Hepatocyte (in vitro differentiated cells): ENCODE results near the gene IGFBP1. TPM values are rescaled to one million over a fixed set of nuclear protein-coding genes. Genes with fewer than 3 reads are reported as not detected.

Experiments used
- DNase-seq: peaks from one replicate; pipeline ENCODE4 v3.0.0-alpha.2; 2016; ENCODE audit warnings: low spot score
- H2AFZ ChIP-seq: fragments of 200-600 bp; sonication (generic); 2 replicates; pipeline ENCODE4 v1.6.0; 2016; ENCODE audit warnings: antibody characterized with exemption, mild to moderate bottlenecking
- H3K27ac ChIP-seq: fragments of 200-600 bp; sonication (generic); 2 replicates; pipeline ENCODE4 v1.5.1; 2016; ENCODE audit warnings: mild to moderate bottlenecking
- H3K27me3 ChIP-seq: fragments of 200-600 bp; sonication (generic); 2 replicates; pipeline ENCODE4 v1.6.1; 2016
- H3K36me3 ChIP-seq: fragments of 200-600 bp; sonication (generic); replicated peaks from 2 replicates; pipeline ENCODE4 v1.5.1; 2016; ENCODE audit warnings: low read depth; ENCODE audit not compliant: insufficient read depth
- H3K4me1 ChIP-seq: fragments of 200-600 bp; sonication (generic); 2 replicates; pipeline ENCODE4 v1.5.1; 2016; ENCODE audit warnings: mild to moderate bottlenecking, moderate library complexity; ENCODE audit not compliant: insufficient read depth
- H3K4me2 ChIP-seq: fragments of 200-600 bp; sonication (generic); 2 replicates; pipeline ENCODE4 v1.6.0; 2016
- H3K4me3 ChIP-seq: fragments of 200-600 bp; sonication (generic); 2 replicates; pipeline ENCODE4 v1.5.1; 2016; ENCODE audit warnings: mild to moderate bottlenecking
- H3K79me2 ChIP-seq: fragments of 200-600 bp; sonication (generic); 2 replicates; pipeline ENCODE4 v1.6.0; 2017; ENCODE audit warnings: mild to moderate bottlenecking
- H3K9me2 ChIP-seq: fragments of 200-600 bp; sonication (generic); replicated peaks from 2 replicates; pipeline ENCODE4 v1.6.0; 2017; ENCODE audit warnings: mild to moderate bottlenecking; ENCODE audit not compliant: insufficient read depth
- H3K9me3 ChIP-seq: fragments of 200-600 bp; sonication (generic); 2 replicates; pipeline ENCODE4 v1.5.1; 2016; ENCODE audit warnings: low read depth, mild to moderate bottlenecking
- H4K20me1 ChIP-seq: fragments of 200-600 bp; sonication (generic); 2 replicates; pipeline ENCODE4 v1.6.0; 2016; ENCODE audit warnings: mild to moderate bottlenecking; ENCODE audit not compliant: insufficient read depth, poor library complexity, severe bottlenecking
- EZH2 ChIP-seq: fragments of 200-600 bp; sonication (generic); IDR thresholded peaks from 2 replicates; pipeline ENCODE4 v1.6.1; 2016; ENCODE audit warnings: antibody characterized with exemption, mild to moderate bottlenecking, borderline replicate concordance
- EZH2phosphoT487 ChIP-seq: fragments of 200-600 bp; sonication (generic); IDR thresholded peaks from one replicate; pipeline ENCODE4 v1.6.1; 2018; ENCODE audit warnings: antibody characterized with exemption, mild to moderate bottlenecking, low read depth, moderate library complexity; ENCODE audit not compliant: unreplicated experiment, severe bottlenecking
- WGBS: methylation state at CpG from one replicate; pipeline ENCODE4 v1.1.6; 2016; ENCODE audit warnings: low lambda C conversion rate; ENCODE audit errors: missing lambda C conversion rate; 5-methylcytosine and 5-hydroxymethylcytosine counted together
- polyA plus RNA-seq: library from polyadenylated mRNA; unstranded; fragments of >200 nt; fragmentation: Nextera tagmentation; extraction: Ambion mirVana; gene quantifications from 2 replicates; pipeline ENCODE4 v1.2.1, GENCODE V29; 2016
- total RNA-seq: library from RNA; depleted of rRNA; stranded (reverse); fragments of >200 nt; gene quantifications from 2 replicates; pipeline ENCODE4 v1.2.3, GENCODE V29; 2014
- TF ChIP-seq, protein P1 (sequence below): fragments of 200-600 bp; sonication (generic); IDR thresholded peaks from 2 replicates; pipeline ENCODE4 v1.5.1; 2016; ENCODE audit warnings: antibody characterized with exemption, mild to moderate bottlenecking; ENCODE audit not compliant: poor library complexity

The IGFBP1 gene
- total and polyA plus RNA-seq, 2 experiments from 2014 or later = 20.4 to 26.3 TPM

DNA sequence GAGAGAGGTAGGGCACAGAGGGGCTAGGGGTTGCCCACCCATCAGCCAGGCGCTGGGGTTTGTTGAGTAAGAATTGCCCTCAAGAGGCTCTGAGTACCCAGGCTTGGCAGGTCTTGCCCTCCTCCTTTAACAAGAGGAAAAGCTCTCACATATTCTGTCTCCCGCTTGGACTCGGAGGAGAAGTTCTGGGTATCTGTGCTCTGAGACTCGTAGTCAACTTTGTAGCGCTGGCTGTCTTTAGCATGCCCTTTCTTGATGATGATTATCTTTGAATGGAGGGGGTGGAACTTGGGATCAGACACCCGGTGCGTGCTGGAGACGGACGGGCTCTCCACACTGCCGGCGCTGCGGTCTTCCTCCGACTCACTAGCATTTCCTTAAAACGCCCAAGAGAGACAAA is 28.8 kb downstream of the IGFBP1 start:
- Histone ChIP-seq H3K4me3 (no peak overlapping the region), H2AFZ (no peak overlapping the region), H3K27ac (no peak overlapping the region), H4K20me1 (peaks cover 18% of the 10 kb centered on the region), H3K9me2 (no peaks in the 10 kb centered on the region), H3K9me3 (no peaks in the 10 kb centered on the region), H3K4me2 (peak overlapping the region; percentile 89), H3K4me1 (peaks cover 7% of the 10 kb centered on the region), H3K36me3 (no peaks in the 10 kb centered on the region), H3K79me2 (peaks cover 26% of the 10 kb centered on the region), H3K27me3 (peaks cover 26% of the 10 kb centered on the region)
- no peak for TF ChIP-seq EZH2
- TF ChIP-seq, protein P1, sequence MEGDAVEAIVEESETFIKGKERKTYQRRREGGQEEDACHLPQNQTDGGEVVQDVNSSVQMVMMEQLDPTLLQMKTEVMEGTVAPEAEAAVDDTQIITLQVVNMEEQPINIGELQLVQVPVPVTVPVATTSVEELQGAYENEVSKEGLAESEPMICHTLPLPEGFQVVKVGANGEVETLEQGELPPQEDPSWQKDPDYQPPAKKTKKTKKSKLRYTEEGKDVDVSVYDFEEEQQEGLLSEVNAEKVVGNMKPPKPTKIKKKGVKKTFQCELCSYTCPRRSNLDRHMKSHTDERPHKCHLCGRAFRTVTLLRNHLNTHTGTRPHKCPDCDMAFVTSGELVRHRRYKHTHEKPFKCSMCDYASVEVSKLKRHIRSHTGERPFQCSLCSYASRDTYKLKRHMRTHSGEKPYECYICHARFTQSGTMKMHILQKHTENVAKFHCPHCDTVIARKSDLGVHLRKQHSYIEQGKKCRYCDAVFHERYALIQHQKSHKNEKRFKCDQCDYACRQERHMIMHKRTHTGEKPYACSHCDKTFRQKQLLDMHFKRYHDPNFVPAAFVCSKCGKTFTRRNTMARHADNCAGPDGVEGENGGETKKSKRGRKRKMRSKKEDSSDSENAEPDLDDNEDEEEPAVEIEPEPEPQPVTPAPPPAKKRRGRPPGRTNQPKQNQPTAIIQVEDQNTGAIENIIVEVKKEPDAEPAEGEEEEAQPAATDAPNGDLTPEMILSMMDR = no peak
- TF ChIP-seq EZH2phosphoT487 = no peak
- DNase-seq = no peak
- 80% methylated on average over 14 of the region's 14 CpGs for WGBS

DNA sequence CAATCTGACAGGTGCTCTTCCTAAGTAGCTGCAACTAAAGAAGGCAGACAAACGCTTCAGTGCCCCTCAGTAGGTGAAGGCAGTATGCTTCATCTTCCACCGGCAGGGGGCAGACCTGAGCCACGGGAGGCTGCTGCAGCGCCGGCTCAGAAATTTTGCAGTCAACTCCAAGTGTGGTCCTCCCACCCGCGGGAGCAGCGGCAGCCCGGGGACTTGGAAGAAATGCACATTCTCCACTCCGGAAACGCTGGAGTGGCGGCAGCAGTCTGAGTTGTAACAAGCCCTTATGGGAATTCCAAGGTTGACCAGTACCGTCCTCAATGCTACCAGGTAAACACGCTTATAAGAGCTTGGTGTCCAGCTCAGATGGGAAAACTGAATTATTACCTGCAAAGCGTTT is 29.4 kb downstream of the IGFBP1 start:
- Histone ChIP-seq H3K4me1 (peaks cover 11% of the 10 kb centered on the region), H4K20me1 (peaks cover 18% of the 10 kb centered on the region), H3K4me3 (peak overlapping the region; percentile 24), H3K79me2 (peaks cover 26% of the 10 kb centered on the region), H3K9me3 (no peaks in the 10 kb centered on the region), H3K27ac (peak overlapping the region; percentile 18), H3K9me2 (no peaks in the 10 kb centered on the region), H3K4me2 (peak overlapping the region; percentile 89), H3K27me3 (peaks cover 26% of the 10 kb centered on the region), H2AFZ (no peak overlapping the region), H3K36me3 (no peaks in the 10 kb centered on the region)
- 8% methylated on average over 15 of the region's 15 CpGs for WGBS
- peak; percentile 89 for DNase-seq
- TF ChIP-seq, protein P1 = peak; percentile 95
- TF ChIP-seq EZH2 = no peak
- TF ChIP-seq EZH2phosphoT487 = no peak

DNA sequence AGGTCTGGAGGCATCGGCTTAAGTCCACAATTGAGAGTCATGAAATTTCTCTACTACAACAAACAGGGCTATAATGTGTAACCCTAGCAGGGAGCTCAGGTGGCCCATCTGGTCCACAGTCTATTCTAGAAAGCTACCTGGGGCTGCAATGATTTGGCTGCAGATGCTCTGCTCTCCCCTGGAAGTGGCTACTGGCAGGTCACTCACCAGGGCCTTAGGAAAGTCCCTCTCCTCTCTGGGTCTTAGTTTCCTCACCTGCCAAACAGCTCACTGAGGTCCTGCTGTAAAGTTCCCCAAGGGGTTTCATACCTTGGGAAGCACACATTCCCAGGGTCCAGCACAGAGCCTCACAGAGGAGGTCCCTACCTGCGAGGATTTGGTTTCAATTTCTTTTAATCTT is 30.3 kb downstream of the IGFBP1 start:
- H3K4me3 ChIP-seq = peak overlapping the region; percentile 24
- no peak overlapping the region for H2AFZ ChIP-seq
- H3K79me2 ChIP-seq = peaks cover 26% of the 10 kb centered on the region
- DNase-seq = no peak
- H4K20me1 ChIP-seq = peaks cover 18% of the 10 kb centered on the region
- peaks cover 15% of the 10 kb centered on the region for H3K4me1 ChIP-seq
- H3K36me3 ChIP-seq = no peaks in the 10 kb centered on the region
- peak overlapping the region; percentile 89 for H3K4me2 ChIP-seq
- no peaks in the 10 kb centered on the region for H3K9me2 ChIP-seq
- 87% methylated on average over 2 of the region's 2 CpGs for WGBS
- H3K27me3 ChIP-seq = peaks cover 26% of the 10 kb centered on the region
- TF ChIP-seq EZH2 (no peak), EZH2phosphoT487 (no peak)
- TF ChIP-seq, protein P1 = no peak
- no peak overlapping the region for H3K27ac ChIP-seq
- H3K9me3 ChIP-seq = no peaks in the 10 kb centered on the region
